Suprapubic skin (tissue), 4 donors: ENCODE results near the gene ARVCF.

Experiments used
- CTCF ChIP-seq, 2 donors: fragments of 200-600 bp in 1 of 2; fragments of 450-650 bp in 1 of 2; sonication (generic) in 1 of 2; IDR thresholded peaks; one replicate each; pipeline ENCODE4 v1.5.1; 2016 to 2019; ENCODE audit warnings: antibody characterized with exemption in 2 of 2, mild to moderate bottlenecking in 1 of 2, moderate library complexity in 1 of 2
- EP300 ChIP-seq: sonication (generic); formaldehyde crosslinking; IDR thresholded peaks from one replicate; pipeline ENCODE4 v1.6.1; 2017; ENCODE audit warnings: antibody characterized with exemption
- POLR2A ChIP-seq, 2 donors: fragments of 450-650 bp; IDR thresholded peaks; one replicate each; pipeline ENCODE4 v1.6.1; 2017; ENCODE audit warnings: antibody characterized with exemption in 2 of 2, mild to moderate bottlenecking in 2 of 2, moderate library complexity in 2 of 2
- POLR2AphosphoS5 ChIP-seq, 3 donors: sonication (generic); formaldehyde crosslinking; IDR thresholded peaks; one replicate each; pipeline ENCODE4 v1.6.1; 2017; ENCODE audit warnings: antibody characterized with exemption in 3 of 3

- TF ChIP-seq POLR2A (IDR thresholded peaks at IDR 0.05) (no peak), CTCF (IDR thresholded peaks at IDR 0.05) (no peak), POLR2AphosphoS5 (IDR thresholded peaks at IDR 0.05) (no peak), EP300 (no peak)
Observed at GRCh38 chr22:19927696-19928095, 88.9 kb downstream of the ARVCF start.
